HEK293T (cell line): Measurements from ENCODE around the gene ACOT7.

Experiments used
- CTCF ChIA-PET: fragments of 350-600 bp; formaldehyde crosslinking; extraction: SDS; loops from one replicate; lab custom pipeline; 2021; ENCODE audit warnings: antibody characterized with exemption, inconsistent platforms; lab: Yijun Ruan, JAX
- POLR2A ChIA-PET: fragments of 350-600 bp; formaldehyde crosslinking; extraction: SDS; loops from one replicate; lab custom pipeline; 2020; ENCODE audit warnings: antibody characterized with exemption, inconsistent platforms; lab: Yijun Ruan, JAX
- DNase-seq: peaks from one replicate; pipeline ENCODE4 v3.0.0; 2012; ENCODE audit warnings: mixed read lengths; ENCODE audit errors: extremely low spot score
- ARNT ChIP-seq: fragments of 450-650 bp; IDR thresholded peaks from 2 replicates; pipeline ENCODE4 v1.6.1; 2017; ENCODE audit warnings: mild to moderate bottlenecking
- BHLHE40 ChIP-seq: fragments of 450-650 bp; IDR thresholded peaks from 2 replicates; pipeline ENCODE4 v1.6.1; 2016; ENCODE audit warnings: mild to moderate bottlenecking, moderate library complexity, borderline replicate concordance
- CTBP1 ChIP-seq: fragments of 450-650 bp; IDR thresholded peaks from 2 replicates; pipeline ENCODE4 v1.6.1; 2016; ENCODE audit warnings: borderline replicate concordance
- ELF4 ChIP-seq: fragments of 450-650 bp; IDR thresholded peaks from 2 replicates; pipeline ENCODE4 v1.6.1; 2017; ENCODE audit warnings: antibody characterized with exemption
- FOXA1 ChIP-seq: fragments of 450-650 bp; IDR thresholded peaks from 2 replicates; pipeline ENCODE4 v1.6.1; 2016; ENCODE audit warnings: mild to moderate bottlenecking
- FOXK2 ChIP-seq: fragments of 450-650 bp; IDR thresholded peaks from 2 replicates; pipeline ENCODE4 v1.6.1; 2016; ENCODE audit warnings: mild to moderate bottlenecking
- FOXM1 ChIP-seq: fragments of 450-650 bp; IDR thresholded peaks from 2 replicates; pipeline ENCODE4 v1.6.1; 2017; ENCODE audit warnings: mild to moderate bottlenecking, borderline replicate concordance
- HDGF ChIP-seq: fragments of 450-650 bp; IDR thresholded peaks from 2 replicates; pipeline ENCODE4 v1.6.1; 2017; ENCODE audit warnings: antibody characterized with exemption, borderline replicate concordance
- L3MBTL2 ChIP-seq: fragments of 450-650 bp; conservative IDR thresholded peaks from 2 replicates; pipeline ENCODE4 v1.6.1; 2016; ENCODE audit warnings: mild to moderate bottlenecking
- LEF1 ChIP-seq: fragments of 450-650 bp; IDR thresholded peaks from 2 replicates; pipeline ENCODE4 v1.6.1; 2017; ENCODE audit warnings: mild to moderate bottlenecking, borderline replicate concordance
- NFRKB ChIP-seq: fragments of 450-650 bp; IDR thresholded peaks from 2 replicates; pipeline ENCODE4 v1.6.1; 2016; ENCODE audit warnings: mild to moderate bottlenecking, moderate library complexity
- SP1 ChIP-seq: fragments of 450-650 bp; IDR thresholded peaks from 2 replicates; pipeline ENCODE4 v1.6.1; 2017
- SUZ12 ChIP-seq: fragments of 450-650 bp; IDR thresholded peaks from 2 replicates; pipeline ENCODE4 v1.6.1; 2016; ENCODE audit warnings: mild to moderate bottlenecking
- TARDBP ChIP-seq: fragments of 450-650 bp; IDR thresholded peaks from 2 replicates; pipeline ENCODE4 v1.6.1; 2016
- ZNF384 ChIP-seq: fragments of 450-650 bp; IDR thresholded peaks from 2 replicates; pipeline ENCODE4 v1.6.1; 2016
- TF ChIP-seq, protein P1 (sequence below): fragments of 450-650 bp; IDR thresholded peaks from 2 replicates; pipeline ENCODE4 v1.6.1; 2016

Gene ACOT7

DNA sequence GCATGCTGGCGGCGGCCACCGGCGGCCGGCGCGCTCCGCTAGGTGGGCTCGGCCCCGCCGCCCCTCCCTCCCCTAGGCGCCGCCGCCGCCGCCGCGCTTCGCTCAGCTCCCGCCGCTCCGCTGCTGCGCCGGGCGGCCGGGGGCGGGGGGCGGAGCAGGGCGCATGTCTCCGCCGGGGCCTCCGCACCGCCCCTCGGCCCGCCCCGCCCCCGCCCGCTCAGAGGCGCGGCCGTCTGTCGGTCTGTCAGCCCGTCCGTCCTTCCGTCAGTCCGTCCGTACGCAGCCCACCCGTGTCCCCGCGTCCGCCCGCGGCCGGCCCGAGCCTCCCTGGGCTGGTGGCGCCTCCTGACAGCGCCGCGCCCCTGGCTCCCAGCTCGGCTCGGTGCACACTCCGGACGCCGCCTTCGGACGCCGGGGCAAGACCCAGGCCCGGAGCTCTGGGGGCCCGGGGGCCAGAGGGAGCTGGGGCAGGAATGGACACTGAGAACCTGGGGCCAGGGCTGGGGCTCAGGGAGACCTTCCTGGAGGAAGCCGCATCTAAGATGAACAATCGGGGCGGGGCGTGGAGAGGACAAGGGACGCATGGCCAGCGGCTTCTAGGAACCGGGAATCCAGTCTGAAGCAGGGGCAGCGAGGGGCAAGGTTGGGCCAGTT lies 132.5 kb downstream of the ACOT7 start, which contains the start of gene GPR153:
Gene GPR153, minus strand, starts transcription at position 138 of the 654 bp plus-strand sequence. CDS start 6,193 bp downstream, outside the sequence.
- POLR2A ChIA-PET = no interaction called here
- peak; percentile 71 for DNase-seq
- CTCF ChIA-PET = no interaction called here
- TF ChIP-seq ELF4 (no peak), LEF1 (no peak), FOXA1 (no peak), ZNF384 (no peak), SUZ12 (no peak), SP1 (no peak), BHLHE40 (no peak), ARNT (no peak), NFRKB (no peak), CTBP1 (no peak), L3MBTL2 (no peak), FOXM1 (no peak), TARDBP (no peak), FOXK2 (no peak), HDGF (no peak)
- TF ChIP-seq, protein P1, sequence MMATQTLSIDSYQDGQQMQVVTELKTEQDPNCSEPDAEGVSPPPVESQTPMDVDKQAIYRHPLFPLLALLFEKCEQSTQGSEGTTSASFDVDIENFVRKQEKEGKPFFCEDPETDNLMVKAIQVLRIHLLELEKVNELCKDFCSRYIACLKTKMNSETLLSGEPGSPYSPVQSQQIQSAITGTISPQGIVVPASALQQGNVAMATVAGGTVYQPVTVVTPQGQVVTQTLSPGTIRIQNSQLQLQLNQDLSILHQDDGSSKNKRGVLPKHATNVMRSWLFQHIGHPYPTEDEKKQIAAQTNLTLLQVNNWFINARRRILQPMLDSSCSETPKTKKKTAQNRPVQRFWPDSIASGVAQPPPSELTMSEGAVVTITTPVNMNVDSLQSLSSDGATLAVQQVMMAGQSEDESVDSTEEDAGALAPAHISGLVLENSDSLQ = no peak

- peak; percentile 42 for DNase-seq
- ChIA-PET POLR2A (no interaction called here), CTCF (no interaction called here)
- TF ChIP-seq NFRKB = no peak
- no peak for TF ChIP-seq SUZ12
- TF ChIP-seq, protein P1 = no peak
- no peak for TF ChIP-seq HDGF
- TF ChIP-seq SP1 = no peak
- no peak for TF ChIP-seq FOXM1
- no peak for TF ChIP-seq LEF1
- no peak for TF ChIP-seq FOXK2
- TF ChIP-seq L3MBTL2 = no peak
- TF ChIP-seq CTBP1 = no peak
- no peak for TF ChIP-seq FOXA1
- TF ChIP-seq ZNF384 = no peak
- no peak for TF ChIP-seq ELF4
- TF ChIP-seq BHLHE40 = no peak
- TF ChIP-seq TARDBP = no peak
- TF ChIP-seq ARNT = no peak
Observed at GRCh38 chr1:6260433-6260934, 133.1 kb downstream of the ACOT7 start.

- ChIA-PET CTCF (interaction anchor here (0.5 kb wide), 1 partner anchor 1753 kb away, joined by 3 read pairs; no protein-coding TSS in a partner anchor), POLR2A (no interaction called here)
- TF ChIP-seq LEF1 (no peak), ARNT (no peak), L3MBTL2 (no peak), FOXK2 (no peak), BHLHE40 (no peak), FOXM1 (no peak), ZNF384 (no peak), SUZ12 (no peak), FOXA1 (no peak), HDGF (no peak), TARDBP (no peak), ELF4 (no peak), CTBP1 (no peak), NFRKB (no peak), SP1 (no peak)
- TF ChIP-seq, protein P1 = no peak
- peak; percentile 75 for DNase-seq
Observed at GRCh38 chr1:6259491-6260362, 133.8 kb downstream of the ACOT7 start.

GRCh38 chr1:6258675-6259074 lies 134.9 kb downstream of the ACOT7 start:
- ChIA-PET CTCF (no interaction called here), POLR2A (no interaction called here)
- TF ChIP-seq ARNT (no peak), ZNF384 (no peak), LEF1 (no peak), FOXK2 (no peak), SUZ12 (no peak), HDGF (no peak), FOXM1 (no peak), CTBP1 (no peak), ELF4 (no peak), BHLHE40 (no peak), SP1 (no peak), NFRKB (no peak), FOXA1 (no peak), TARDBP (no peak)
- TF ChIP-seq, protein P1 = no peak
- DNase-seq = no peak
